Rectal smooth muscle tissue (tissue), 1 donor: Measurements from ENCODE around the gene SDSL.

ENCODE experiments used
- H3K27ac ChIP-seq: one replicate; pipeline ENCODE4 v1.7.0; 2013; ENCODE audit warnings: low read depth, low read length, inconsistent platforms
- H3K27me3 ChIP-seq: one replicate; pipeline ENCODE4 v1.7.0; 2013; ENCODE audit warnings: low read length; ENCODE audit not compliant: control insufficient read depth, insufficient read depth
- H3K36me3 ChIP-seq: one replicate; pipeline ENCODE4 v1.7.0; 2013; ENCODE audit warnings: low read length; ENCODE audit not compliant: control insufficient read depth, insufficient read depth
- H3K4me1 ChIP-seq: one replicate; pipeline ENCODE4 v1.7.0; 2013; ENCODE audit warnings: low read length; ENCODE audit not compliant: control insufficient read depth, insufficient read depth
- H3K4me3 ChIP-seq: one replicate; pipeline ENCODE4 v1.7.0; 2013; ENCODE audit warnings: low read length
- H3K9ac ChIP-seq: one replicate; pipeline ENCODE4 v1.7.0; 2013; ENCODE audit warnings: low read length

SDSL gene

DNA sequence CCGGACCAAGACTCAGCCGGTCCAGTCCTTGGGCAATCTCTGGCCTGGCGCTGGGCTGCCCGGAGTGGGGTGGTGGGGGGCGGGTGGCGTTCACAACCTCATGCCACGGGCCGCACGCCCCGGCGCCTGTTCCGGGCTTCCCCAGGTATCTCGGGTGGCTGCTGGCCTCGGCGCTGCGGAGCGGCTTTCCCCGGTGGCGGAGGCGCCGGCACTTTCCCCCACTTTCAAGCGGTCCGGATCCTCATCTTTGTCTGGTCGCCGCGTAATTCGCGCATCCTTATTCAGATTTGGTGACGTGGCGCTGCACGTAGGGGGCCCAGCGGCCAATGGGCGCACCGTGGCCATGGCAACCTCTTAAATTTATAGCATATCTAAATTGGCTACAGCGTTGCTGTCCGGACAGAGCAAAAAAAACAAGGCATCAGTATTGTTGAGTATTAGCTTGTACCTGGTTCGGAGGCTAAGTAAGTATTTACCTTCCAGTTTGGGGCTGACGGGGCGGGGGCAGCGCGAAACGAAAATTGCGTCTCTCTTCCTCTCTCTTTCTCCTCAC lies 49.5 kb downstream of the SDSL start, which contains the start of gene LHX5:
LHX5 (minus strand) TSS at position 253 of the 553 bp plus-strand sequence. CDS start 373 bp downstream, outside the sequence.
- H3K27me3 ChIP-seq = peaks cover 39% of the 10 kb centered on the region
- no peaks in the 10 kb centered on the region for H3K4me1 ChIP-seq
- no peaks in the 10 kb centered on the region for H3K36me3 ChIP-seq
- no peak within 1 kb of the TSS for H3K4me3 ChIP-seq
- no peak within 1 kb of the TSS for H3K27ac ChIP-seq
- H3K9ac ChIP-seq = no peak within 1 kb of the TSS

DNA sequence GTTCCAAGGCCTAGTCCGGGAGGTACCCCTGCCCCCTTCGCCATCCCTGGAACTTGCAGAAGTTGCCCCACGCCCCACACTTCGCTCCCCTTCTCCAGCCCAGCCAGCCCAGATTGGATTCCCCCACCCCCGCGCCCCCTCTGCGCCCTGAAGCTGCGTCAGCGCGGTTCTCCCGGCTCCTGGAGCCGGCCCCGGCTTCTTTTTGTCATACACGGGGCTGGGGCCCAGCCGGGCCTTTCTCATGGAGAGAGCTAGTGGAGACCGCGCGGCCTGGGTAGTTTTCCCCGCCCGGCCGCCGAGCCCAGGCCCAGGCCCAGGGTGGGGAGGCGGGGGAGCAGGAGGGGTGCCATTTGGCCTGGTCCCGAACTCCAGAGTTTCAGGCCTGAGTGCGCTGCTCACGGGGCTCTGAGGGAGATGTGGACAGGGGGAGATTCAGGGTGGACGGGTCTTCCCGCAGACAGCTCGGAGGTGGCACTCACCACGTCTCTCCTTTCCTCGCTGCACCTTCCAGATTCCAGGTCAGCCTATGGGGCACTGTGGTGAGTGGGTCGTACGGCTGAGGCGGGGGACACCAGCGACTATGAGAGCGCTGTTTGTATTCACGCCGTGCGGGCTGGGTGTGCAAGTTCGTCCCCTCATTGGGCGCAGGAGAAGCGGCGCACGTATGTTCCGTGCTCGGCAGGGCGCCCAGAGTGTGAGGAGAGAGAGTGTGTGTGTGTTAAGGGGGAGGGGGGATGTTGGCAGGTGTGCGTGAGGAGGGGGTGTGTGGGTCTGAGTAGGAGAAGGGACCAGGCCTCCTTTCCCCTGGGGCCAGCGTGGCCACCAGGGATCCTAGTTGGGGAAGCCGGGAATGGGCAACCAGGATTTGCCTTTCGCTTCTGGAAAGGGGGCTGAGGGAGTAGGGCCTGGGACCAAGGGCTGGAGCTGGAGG lies 50.3 kb downstream of the SDSL start:
- Histone ChIP-seq H3K27ac (no peak overlapping the region), H3K36me3 (no peaks in the 10 kb centered on the region), H3K4me3 (no peak overlapping the region), H3K4me1 (no peaks in the 10 kb centered on the region), H3K9ac (no peak overlapping the region), H3K27me3 (peaks cover 35% of the 10 kb centered on the region)

DNA sequence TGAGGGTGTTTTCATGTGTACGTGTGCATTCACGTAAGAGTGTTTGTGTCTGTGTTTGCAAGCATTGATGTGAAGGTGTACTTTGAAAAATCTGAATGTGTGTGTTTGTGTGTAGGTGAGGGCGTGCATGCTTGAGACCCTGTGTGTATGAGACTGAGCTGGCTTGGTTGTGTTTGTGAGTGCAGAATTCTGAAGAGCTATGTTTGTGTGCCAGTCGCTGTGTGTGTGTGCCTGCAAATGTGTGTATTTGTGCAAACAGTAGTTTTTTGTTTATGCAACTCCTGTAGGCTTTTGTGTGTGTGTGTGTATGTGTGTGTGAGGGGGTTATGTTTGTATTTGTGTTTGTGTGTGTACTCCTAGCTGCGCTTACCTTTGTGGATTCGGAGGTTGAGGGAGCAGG lies 51.2 kb downstream of the SDSL start:
- peaks cover 32% of the 10 kb centered on the region for H3K27me3 ChIP-seq
- no peaks in the 10 kb centered on the region for H3K36me3 ChIP-seq
- no peak overlapping the region for H3K27ac ChIP-seq
- H3K4me3 ChIP-seq = no peak overlapping the region
- no peaks in the 10 kb centered on the region for H3K4me1 ChIP-seq
- no peak overlapping the region for H3K9ac ChIP-seq

DNA sequence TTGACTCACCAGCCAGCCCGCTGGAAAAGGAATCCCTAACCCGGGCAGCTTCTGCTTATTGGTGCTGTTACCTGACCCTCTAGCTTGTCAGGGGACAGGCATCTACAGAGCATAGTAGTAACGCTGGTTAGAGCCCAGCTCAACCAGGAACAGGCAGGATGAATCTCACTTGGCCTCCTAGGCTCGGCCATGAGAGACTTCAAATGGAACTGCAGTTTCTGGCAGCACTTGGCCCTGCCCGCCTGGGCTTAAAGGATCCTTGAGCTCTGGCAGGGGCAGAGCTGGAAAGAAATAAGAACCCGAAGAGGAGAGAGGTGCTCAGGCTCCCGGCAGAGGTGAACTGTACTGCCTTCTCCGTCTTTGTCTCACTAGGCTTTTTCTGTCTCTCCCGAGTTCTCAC lies 51.8 kb downstream of the SDSL start:
- H3K4me3 ChIP-seq = no peak overlapping the region
- H3K27me3 ChIP-seq = peaks cover 30% of the 10 kb centered on the region
- no peak overlapping the region for H3K9ac ChIP-seq
- H3K4me1 ChIP-seq = no peaks in the 10 kb centered on the region
- no peaks in the 10 kb centered on the region for H3K36me3 ChIP-seq
- no peak overlapping the region for H3K27ac ChIP-seq

DNA sequence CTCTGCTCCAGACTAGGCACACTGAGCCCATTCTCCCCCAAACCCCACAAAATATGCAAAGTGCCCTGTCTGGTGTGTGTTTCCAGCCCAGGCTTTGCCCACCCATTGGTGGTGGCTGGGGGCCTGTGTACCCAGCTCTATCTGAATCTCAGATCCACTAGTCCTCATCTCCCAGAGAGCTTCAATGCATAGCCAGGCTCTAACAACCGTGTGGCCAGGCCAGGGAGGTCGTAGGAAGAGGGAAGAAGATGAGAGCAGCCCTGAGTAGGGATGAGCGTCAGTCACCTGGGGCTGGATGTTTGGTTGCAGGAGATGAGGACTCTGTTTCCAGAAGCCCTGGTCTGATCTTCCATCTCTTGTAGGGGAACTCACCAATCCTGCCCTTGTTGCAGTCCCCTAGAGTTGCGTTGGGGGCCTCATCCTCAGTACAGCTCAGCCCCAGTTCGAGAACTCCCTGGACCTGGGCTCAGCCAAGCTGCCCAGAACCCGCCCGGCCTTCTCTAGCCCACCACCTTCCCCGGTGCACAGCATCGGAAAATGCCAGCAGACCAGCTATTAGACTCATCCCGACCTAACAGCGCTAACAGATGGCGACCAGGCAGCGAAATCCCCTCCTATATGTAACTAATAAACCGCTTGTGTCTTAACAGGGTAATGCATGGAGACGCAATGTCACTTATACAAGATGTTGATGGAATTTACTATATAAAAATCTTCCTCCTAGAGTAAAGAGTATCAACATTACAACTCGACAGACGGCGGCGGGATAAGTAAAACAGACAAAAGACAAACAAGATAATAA lies 52.7 kb downstream of the SDSL start:
- H3K27me3 ChIP-seq = peaks cover 36% of the 10 kb centered on the region
- H3K4me3 ChIP-seq = no peak overlapping the region
- no peak overlapping the region for H3K27ac ChIP-seq
- H3K4me1 ChIP-seq = no peaks in the 10 kb centered on the region
- no peaks in the 10 kb centered on the region for H3K36me3 ChIP-seq
- H3K9ac ChIP-seq = no peak overlapping the region

DNA sequence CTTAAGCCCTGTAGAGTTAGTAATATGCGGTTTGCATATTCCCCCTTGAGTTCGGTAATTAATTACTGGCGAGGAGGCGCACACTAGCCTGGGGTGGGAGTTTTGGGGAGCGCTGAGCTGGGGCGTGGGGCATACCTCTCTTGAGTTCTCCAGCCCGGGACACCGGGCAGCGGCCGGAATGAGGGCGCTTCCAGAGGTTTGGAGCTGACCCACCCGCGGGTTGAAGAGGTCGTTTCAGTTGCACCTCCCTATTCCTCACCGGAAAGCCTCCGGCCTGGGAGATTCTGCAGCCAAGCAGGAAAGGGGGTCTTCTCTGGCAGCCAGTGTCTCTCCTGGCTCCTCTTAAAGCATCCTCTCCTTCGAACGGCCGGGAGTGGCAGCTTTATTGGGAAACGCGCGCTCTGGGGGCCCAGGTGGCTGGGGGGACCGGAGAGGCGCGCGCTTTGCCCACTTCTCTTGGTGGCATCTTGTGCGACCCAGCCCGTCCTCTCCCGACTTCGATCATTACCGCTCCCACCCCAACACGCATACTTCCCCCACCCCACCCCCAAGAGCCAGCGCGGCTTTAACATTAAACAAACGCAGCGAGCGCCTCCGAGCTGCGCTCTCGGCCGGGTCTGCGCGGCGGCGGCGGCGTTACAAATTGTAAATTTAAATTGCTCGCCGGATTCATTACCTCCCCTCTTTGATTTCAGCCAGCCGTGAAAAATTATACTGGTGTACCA lies 53.4 kb downstream of the SDSL start:
- no peak overlapping the region for H3K9ac ChIP-seq
- H3K36me3 ChIP-seq = no peaks in the 10 kb centered on the region
- H3K27ac ChIP-seq = no peak overlapping the region
- no peak overlapping the region for H3K4me3 ChIP-seq
- peaks cover 34% of the 10 kb centered on the region for H3K27me3 ChIP-seq
- no peaks in the 10 kb centered on the region for H3K4me1 ChIP-seq

DNA sequence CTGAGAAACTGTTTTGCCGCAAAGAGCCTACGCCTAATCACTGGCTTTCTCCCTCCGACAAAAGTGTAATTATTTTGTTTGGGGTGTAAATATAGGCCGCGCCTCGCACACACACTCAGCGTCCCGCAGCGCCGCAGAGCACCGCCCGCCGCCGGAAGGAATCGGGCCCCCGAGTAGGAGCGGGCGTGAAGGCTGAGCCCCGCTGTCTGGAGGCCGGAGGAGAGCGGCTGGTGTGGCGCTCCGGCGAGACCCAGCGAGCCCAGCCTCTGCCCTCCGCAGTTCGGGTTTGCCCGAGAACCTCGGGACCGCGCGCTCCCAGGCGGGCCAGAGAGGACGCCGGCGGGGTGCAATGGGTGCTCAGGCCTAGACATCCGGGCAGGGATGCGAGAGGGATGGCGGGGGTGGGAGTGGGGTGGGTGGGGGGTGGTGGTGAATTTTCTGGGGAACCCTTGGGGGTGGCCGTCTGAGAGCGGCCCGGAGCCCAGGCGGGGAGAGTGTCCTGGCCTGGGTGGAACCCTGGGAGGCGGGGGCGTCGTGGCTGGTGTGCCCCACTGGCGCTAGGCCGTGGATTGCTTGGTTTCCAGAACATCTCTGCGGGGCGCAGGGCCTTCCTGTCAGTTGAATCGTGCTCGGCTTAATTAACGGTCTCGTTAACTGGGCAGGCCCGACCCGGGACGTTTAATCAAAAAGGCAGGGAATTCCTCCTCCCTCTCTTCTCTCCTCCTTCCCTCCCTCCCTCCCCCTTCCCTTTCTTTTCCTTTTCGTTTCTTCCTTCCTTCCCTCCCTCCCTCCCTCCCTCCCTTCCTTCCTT lies 54.2 kb downstream of the SDSL start:
- Histone ChIP-seq H3K27me3 (peaks cover 31% of the 10 kb centered on the region), H3K36me3 (no peaks in the 10 kb centered on the region), H3K9ac (no peak overlapping the region), H3K27ac (no peak overlapping the region), H3K4me1 (no peaks in the 10 kb centered on the region), H3K4me3 (no peak overlapping the region)

DNA sequence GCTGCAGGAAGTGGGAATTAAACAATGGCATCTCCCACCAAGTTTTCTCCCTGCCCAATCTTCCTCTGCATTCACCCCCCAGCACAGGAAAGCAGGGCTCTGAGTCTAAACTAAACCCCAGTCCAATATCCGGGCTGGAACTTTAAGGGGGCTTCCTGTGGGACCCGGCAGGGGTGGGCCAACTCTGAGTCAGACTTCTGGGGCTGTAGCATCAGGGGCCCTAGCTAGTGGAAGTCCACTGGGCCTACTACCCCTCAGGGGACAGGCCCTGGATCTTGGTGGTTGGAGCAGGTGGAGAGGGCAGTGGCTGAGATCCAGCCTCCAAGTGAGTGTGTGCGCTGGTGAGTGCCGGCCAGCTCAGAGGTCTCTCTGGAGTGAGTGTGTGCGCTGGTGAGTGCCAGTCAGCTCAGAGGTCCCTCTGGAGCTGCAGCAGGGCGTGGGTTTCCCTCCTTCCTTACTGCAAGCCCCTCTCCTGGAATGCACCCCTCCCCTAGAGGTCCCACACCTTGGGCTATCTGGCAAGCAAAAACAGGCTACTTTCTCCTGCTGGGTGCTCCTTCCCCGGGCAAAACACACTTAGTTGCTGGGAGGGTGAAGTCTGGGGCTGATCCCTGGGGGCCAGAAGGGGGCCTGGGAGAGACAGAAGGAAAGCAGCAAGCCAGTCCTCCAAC lies 55.1 kb downstream of the SDSL start:
- H3K27ac ChIP-seq = no peak overlapping the region
- H3K4me1 ChIP-seq = no peaks in the 10 kb centered on the region
- no peaks in the 10 kb centered on the region for H3K36me3 ChIP-seq
- no peak overlapping the region for H3K9ac ChIP-seq
- H3K27me3 ChIP-seq = peaks cover 31% of the 10 kb centered on the region
- H3K4me3 ChIP-seq = no peak overlapping the region

DNA sequence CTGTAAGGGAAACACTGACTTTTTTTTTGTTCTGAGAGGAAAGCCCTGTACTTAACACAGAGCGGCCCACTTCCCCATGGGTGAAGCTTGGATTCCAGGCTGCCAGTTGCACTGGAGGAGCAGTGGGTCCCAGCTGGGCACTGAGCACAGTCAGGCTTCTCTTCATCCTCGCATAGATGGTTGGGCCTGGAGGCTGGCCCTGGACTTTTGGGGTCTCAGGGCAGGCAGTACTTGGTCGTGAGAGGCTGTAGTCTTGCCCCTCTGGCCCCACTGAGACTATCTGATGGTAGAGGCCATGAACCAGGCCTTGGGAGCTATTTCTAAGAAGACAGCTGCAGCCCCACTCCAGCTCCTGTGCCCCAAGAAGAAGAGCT lies 55.6 kb downstream of the SDSL start:
- Histone ChIP-seq H3K9ac (no peak overlapping the region), H3K27me3 (peaks cover 27% of the 10 kb centered on the region), H3K36me3 (no peaks in the 10 kb centered on the region), H3K27ac (no peak overlapping the region), H3K4me3 (no peak overlapping the region), H3K4me1 (no peaks in the 10 kb centered on the region)

DNA sequence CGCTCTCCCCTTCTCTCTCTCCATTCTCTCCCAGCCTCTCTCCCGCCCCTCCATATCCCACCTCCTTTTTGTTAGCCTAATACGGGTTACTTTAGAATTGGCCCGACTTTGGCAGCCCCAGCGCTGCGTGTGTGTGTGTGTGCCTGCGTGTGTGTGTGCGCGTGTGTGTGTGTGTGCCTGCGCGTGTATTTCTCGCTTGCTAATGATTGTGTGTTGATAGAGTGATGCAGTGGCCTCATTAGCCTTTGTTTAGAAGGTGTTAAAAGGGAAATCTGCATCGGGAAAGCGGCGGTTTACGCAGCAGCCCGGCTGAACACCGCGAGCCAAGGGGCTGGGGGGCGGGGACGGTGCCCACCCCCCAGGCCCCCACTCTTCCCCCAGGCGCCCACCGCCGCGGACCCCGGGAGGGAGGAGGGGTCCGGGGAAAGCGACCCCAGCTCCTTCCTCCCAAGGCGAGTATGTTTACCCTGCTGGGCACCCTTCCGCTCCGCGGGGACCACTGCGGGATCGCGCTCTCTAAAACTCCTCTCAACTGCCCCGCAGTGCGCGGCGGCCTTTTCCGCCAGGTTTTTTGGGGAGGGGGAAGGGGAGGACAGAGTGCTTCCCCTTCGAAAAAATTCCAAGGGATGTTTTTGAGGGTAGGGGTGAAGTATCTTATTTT lies 56.3 kb downstream of the SDSL start:
- peaks cover 24% of the 10 kb centered on the region for H3K27me3 ChIP-seq
- no peaks in the 10 kb centered on the region for H3K36me3 ChIP-seq
- no peaks in the 10 kb centered on the region for H3K4me1 ChIP-seq
- H3K4me3 ChIP-seq = no peak overlapping the region
- no peak overlapping the region for H3K9ac ChIP-seq
- H3K27ac ChIP-seq = no peak overlapping the region

DNA sequence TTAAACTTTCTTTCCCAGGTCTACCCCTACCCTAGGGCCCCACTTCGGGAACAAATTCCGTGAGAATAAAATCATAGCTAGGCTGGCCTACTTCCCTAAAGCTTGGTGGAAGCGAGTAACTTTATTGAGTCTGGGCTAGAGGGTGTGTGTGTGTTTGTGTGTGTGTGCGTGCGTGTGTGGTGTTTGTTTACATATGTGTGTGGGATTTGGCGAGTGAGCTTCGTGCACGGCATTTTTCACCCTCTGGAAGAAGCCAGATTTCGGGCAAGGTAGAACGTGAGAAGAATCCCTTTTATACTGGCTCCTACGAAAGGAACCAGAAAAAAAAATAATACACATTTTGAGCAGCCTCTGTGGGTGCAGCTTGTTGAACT lies 57.0 kb downstream of the SDSL start:
- peaks cover 22% of the 10 kb centered on the region for H3K27me3 ChIP-seq
- H3K27ac ChIP-seq = no peak overlapping the region
- H3K4me3 ChIP-seq = no peak overlapping the region
- H3K4me1 ChIP-seq = no peaks in the 10 kb centered on the region
- H3K36me3 ChIP-seq = no peaks in the 10 kb centered on the region
- no peak overlapping the region for H3K9ac ChIP-seq
